Mesendoderm (in vitro differentiated cells): ENCODE data around the gene ACTMAP.

Experiments
- DNase-seq: peaks from one replicate; pipeline ENCODE4 v3.0.0; 2013
- H2AK5ac ChIP-seq: 2 replicates; pipeline ENCODE4 v1.6.1; 2013; ENCODE audit warnings: low read length, inconsistent platforms
- H2BK120ac ChIP-seq: 2 replicates; pipeline ENCODE4 v1.6.1; 2013; ENCODE audit warnings: low read depth, mild to moderate bottlenecking, low read length, moderate library complexity, mixed read lengths
- H2BK15ac ChIP-seq: replicated peaks from 2 replicates; pipeline ENCODE4 v1.6.1; 2013; ENCODE audit warnings: low read depth, mild to moderate bottlenecking, moderate library complexity
- H2BK5ac ChIP-seq: 2 replicates; pipeline ENCODE4 v1.6.1; 2013; ENCODE audit warnings: low read length, inconsistent platforms
- H3K18ac ChIP-seq: 2 replicates; pipeline ENCODE4 v1.6.1; 2013; ENCODE audit warnings: mild to moderate bottlenecking, low read length, mixed read lengths
- H3K23ac ChIP-seq: one replicate; pipeline ENCODE4 v1.6.1; 2013; ENCODE audit warnings: low read length
- H3K27ac ChIP-seq: 2 replicates; pipeline ENCODE4 v1.5.1; 2013; ENCODE audit warnings: low read depth, mild to moderate bottlenecking, inconsistent platforms, low read length, moderate library complexity
- H3K27me3 ChIP-seq: 2 replicates; pipeline ENCODE4 v1.6.1; 2013; ENCODE audit warnings: low read length, control low read depth, mild to moderate bottlenecking, inconsistent platforms; ENCODE audit not compliant: insufficient read depth, poor library complexity
- H3K36me3 ChIP-seq: 2 replicates; pipeline ENCODE4 v1.6.1; 2013; ENCODE audit warnings: low read length, inconsistent platforms; ENCODE audit not compliant: control insufficient read depth, insufficient read depth
- H3K4ac ChIP-seq: one replicate; pipeline ENCODE4 v1.6.1; 2013; ENCODE audit warnings: low read depth, mild to moderate bottlenecking, low read length, moderate library complexity
- H3K4me1 ChIP-seq: 2 replicates; pipeline ENCODE4 v1.6.1; 2013; ENCODE audit warnings: low read depth, low read length, inconsistent platforms; ENCODE audit not compliant: control insufficient read depth
- H3K4me2 ChIP-seq: 2 replicates; pipeline ENCODE4 v1.6.1; 2013; ENCODE audit warnings: low read length
- H3K4me3 ChIP-seq: 2 replicates; pipeline ENCODE4 v1.5.1; 2013; ENCODE audit warnings: mild to moderate bottlenecking, low read length
- H3K56ac ChIP-seq: one replicate; pipeline ENCODE4 v1.6.1; 2013; ENCODE audit warnings: low read length
- H3K79me1 ChIP-seq: 2 replicates; pipeline ENCODE4 v1.6.1; 2013; ENCODE audit warnings: low read length, inconsistent platforms
- H3K79me2 ChIP-seq: 2 replicates; pipeline ENCODE4 v1.6.1; 2013; ENCODE audit warnings: mild to moderate bottlenecking, low read length; ENCODE audit not compliant: control insufficient read depth, insufficient read depth
- H3K9ac ChIP-seq: 2 replicates; pipeline ENCODE4 v1.6.1; 2013; ENCODE audit warnings: low read length, inconsistent platforms
- H4K5ac ChIP-seq: one replicate; pipeline ENCODE4 v1.6.1; 2013; ENCODE audit warnings: low read length
- H4K8ac ChIP-seq: one replicate; pipeline ENCODE4 v1.6.1; 2013; ENCODE audit warnings: low read depth, mild to moderate bottlenecking, control low read depth, low read length, moderate library complexity
- WGBS: extraction: QIAGEN DNeasy Blood & Tissue Kit; methylation state at CpG from one replicate; pipeline ENCODE4 v1.1.7; 2013; ENCODE audit warnings: low lambda C conversion rate, missing lambda C conversion rate; ENCODE audit not compliant: insufficient coverage; ENCODE audit errors: extremely low coverage; 5-methylcytosine and 5-hydroxymethylcytosine counted together

Gene ACTMAP

GRCh38 chr19:40797166-40797962, 47.1 kb upstream of the ACTMAP start:
- peak overlapping the region; percentile 68 for H3K27ac ChIP-seq
- H3K27me3 ChIP-seq = no peaks in the 10 kb centered on the region
- DNase-seq = no peak
- no peak overlapping the region for H2BK120ac ChIP-seq
- H3K4ac ChIP-seq = no peak overlapping the region
- no peak overlapping the region for H2BK15ac ChIP-seq
- no peak overlapping the region for H4K8ac ChIP-seq
- WGBS = no CpG with 5 or more reads among the region's 14 CpGs
- H3K4me1 ChIP-seq = no peaks in the 10 kb centered on the region
- H3K4me2 ChIP-seq = no peak overlapping the region
- H3K4me3 ChIP-seq = no peak overlapping the region
- H3K9ac ChIP-seq = peak overlapping the region; percentile 71
- H2AK5ac ChIP-seq = peak overlapping the region; percentile 0
- peaks cover 29% of the 10 kb centered on the region for H3K79me2 ChIP-seq
- no peak overlapping the region for H4K5ac ChIP-seq
- peak overlapping the region; percentile 82 for H3K56ac ChIP-seq
- no peak overlapping the region for H2BK5ac ChIP-seq
- peaks cover 6% of the 10 kb centered on the region for H3K79me1 ChIP-seq
- H3K18ac ChIP-seq = no peak overlapping the region
- H3K36me3 ChIP-seq = peaks cover 2% of the 10 kb centered on the region
- H3K23ac ChIP-seq = no peak overlapping the region

- H4K8ac ChIP-seq = no peak overlapping the region
- H3K9ac ChIP-seq = no peak overlapping the region
- no peak overlapping the region for H3K18ac ChIP-seq
- no peaks in the 10 kb centered on the region for H3K79me2 ChIP-seq
- no peaks in the 10 kb centered on the region for H3K36me3 ChIP-seq
- no peaks in the 10 kb centered on the region for H3K27me3 ChIP-seq
- no peak overlapping the region for H3K4me3 ChIP-seq
- H2BK5ac ChIP-seq = no peak overlapping the region
- H3K27ac ChIP-seq = no peak overlapping the region
- no peak overlapping the region for H2BK120ac ChIP-seq
- no peak overlapping the region for H2AK5ac ChIP-seq
- WGBS = no CpG with 5 or more reads among the region's 3 CpGs
- no peak overlapping the region for H3K56ac ChIP-seq
- no peak for DNase-seq
- H3K4me2 ChIP-seq = no peak overlapping the region
- H3K79me1 ChIP-seq = no peaks in the 10 kb centered on the region
- no peak overlapping the region for H3K23ac ChIP-seq
- no peak overlapping the region for H4K5ac ChIP-seq
- H2BK15ac ChIP-seq = no peak overlapping the region
- H3K4me1 ChIP-seq = no peaks in the 10 kb centered on the region
- no peak overlapping the region for H3K4ac ChIP-seq
Observed at GRCh38 chr19:40791996-40792395, 41.7 kb upstream of the ACTMAP start.

GRCh38 chr19:40791349-40791748, 41.1 kb upstream of the ACTMAP start:
- Histone ChIP-seq H3K23ac (no peak overlapping the region), H3K18ac (no peak overlapping the region), H3K56ac (no peak overlapping the region), H3K4ac (no peak overlapping the region), H3K4me3 (no peak overlapping the region), H3K79me1 (no peaks in the 10 kb centered on the region), H3K79me2 (no peaks in the 10 kb centered on the region), H2BK5ac (no peak overlapping the region), H4K8ac (no peak overlapping the region), H3K9ac (no peak overlapping the region), H2BK15ac (no peak overlapping the region), H3K4me2 (no peak overlapping the region), H3K27me3 (no peaks in the 10 kb centered on the region), H4K5ac (no peak overlapping the region), H2BK120ac (no peak overlapping the region), H3K36me3 (no peaks in the 10 kb centered on the region), H2AK5ac (no peak overlapping the region), H3K27ac (no peak overlapping the region), H3K4me1 (no peaks in the 10 kb centered on the region)
- DNase-seq = no peak
- WGBS = no CpG with 5 or more reads among the region's 7 CpGs

GRCh38 chr19:40786060-40787037, 36.1 kb upstream of the ACTMAP start:
- Histone ChIP-seq H3K79me1 (no peaks in the 10 kb centered on the region), H3K4me2 (no peak overlapping the region), H3K4ac (no peak overlapping the region), H3K18ac (no peak overlapping the region), H4K5ac (no peak overlapping the region), H2AK5ac (no peak overlapping the region), H3K27ac (no peak overlapping the region), H2BK120ac (no peak overlapping the region), H3K56ac (no peak overlapping the region), H3K36me3 (no peaks in the 10 kb centered on the region), H2BK15ac (no peak overlapping the region), H3K27me3 (no peaks in the 10 kb centered on the region), H3K79me2 (no peaks in the 10 kb centered on the region), H3K23ac (no peak overlapping the region), H4K8ac (no peak overlapping the region), H2BK5ac (no peak overlapping the region), H3K4me3 (no peak overlapping the region), H3K9ac (no peak overlapping the region), H3K4me1 (no peaks in the 10 kb centered on the region)
- no peak for DNase-seq
- no CpG with 5 or more reads among the region's 25 CpGs for WGBS

GRCh38 chr19:40785526-40785925, 35.2 kb upstream of the ACTMAP start:
- Histone ChIP-seq H3K4me2 (no peak overlapping the region), H2BK15ac (no peak overlapping the region), H3K79me2 (no peaks in the 10 kb centered on the region), H2AK5ac (no peak overlapping the region), H4K8ac (no peak overlapping the region), H3K79me1 (no peaks in the 10 kb centered on the region), H3K23ac (no peak overlapping the region), H3K36me3 (no peaks in the 10 kb centered on the region), H3K56ac (no peak overlapping the region), H3K18ac (no peak overlapping the region), H2BK5ac (no peak overlapping the region), H3K4ac (no peak overlapping the region), H3K9ac (no peak overlapping the region), H4K5ac (no peak overlapping the region), H3K27ac (no peak overlapping the region), H3K4me3 (no peak overlapping the region), H3K4me1 (no peaks in the 10 kb centered on the region), H3K27me3 (no peaks in the 10 kb centered on the region), H2BK120ac (no peak overlapping the region)
- WGBS = no CpG with 5 or more reads among the region's 1 CpG
- no peak for DNase-seq
